NCI-H1417 (cell line): ENCODE data around the gene LIPI.
"Not testable (repeated sequence)": the region's sequence is repeated elsewhere in the genome, so short reads cannot be mapped to it uniquely, and the experiment has no call there.

Source experiments
- DNase-seq, 3 experiments: peaks; one replicate each; lab custom pipeline; 2025; lab: John Stamatoyannopoulos, UW

Gene LIPI

DNA sequence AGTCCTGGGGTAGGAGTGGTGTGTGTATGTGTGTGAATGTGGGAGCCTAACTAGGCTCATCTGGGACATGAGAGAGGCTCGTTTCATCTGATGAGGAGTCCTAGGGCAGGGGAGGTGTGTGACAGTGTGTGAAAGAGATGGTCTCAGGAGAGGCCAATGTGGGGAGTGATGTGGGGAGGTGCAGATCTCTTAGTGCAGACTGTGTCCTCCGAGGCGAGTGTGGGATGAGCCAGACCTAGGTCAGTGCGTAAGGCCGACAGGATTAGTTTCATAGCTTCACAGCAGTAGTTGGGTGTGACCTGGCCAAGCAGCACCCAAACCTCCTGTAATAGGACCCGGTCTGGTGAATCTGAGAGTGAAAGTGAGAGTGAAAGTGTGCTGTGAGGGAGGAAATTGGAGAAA lies 94.7 kb downstream of the LIPI start:
- DNase-seq, result no peak

- DNase-seq, result no peak
These were observed 95.1 kb downstream of the LIPI start for GRCh38 chr21:14115646-14116045.

DNA sequence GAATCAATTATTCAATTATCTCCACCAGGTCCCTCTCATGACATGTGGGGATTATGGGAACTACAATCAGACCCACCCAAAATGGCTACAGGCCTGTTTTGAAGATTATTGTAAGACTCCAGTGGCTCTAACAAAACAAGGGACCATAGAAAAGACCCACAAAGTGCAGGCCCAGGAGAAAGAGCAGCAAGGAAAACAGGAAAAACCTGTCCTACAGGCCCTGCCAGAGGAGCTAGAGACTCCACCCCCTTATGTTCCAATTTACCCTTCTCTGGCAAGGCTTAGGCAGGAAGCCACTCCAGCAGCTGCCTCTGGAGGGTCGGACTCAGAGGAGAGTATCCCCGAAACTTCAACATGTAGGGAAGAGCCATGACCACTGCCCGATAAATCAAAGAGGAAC lies 96.5 kb downstream of the LIPI start:
- DNase-seq, result peak in 2 of 3 experiments; percentile 37 to 72

GRCh38 chr21:14104564-14104963 lies 106.2 kb downstream of the LIPI start:
- DNase-seq, result not testable (repeated sequence)

DNA sequence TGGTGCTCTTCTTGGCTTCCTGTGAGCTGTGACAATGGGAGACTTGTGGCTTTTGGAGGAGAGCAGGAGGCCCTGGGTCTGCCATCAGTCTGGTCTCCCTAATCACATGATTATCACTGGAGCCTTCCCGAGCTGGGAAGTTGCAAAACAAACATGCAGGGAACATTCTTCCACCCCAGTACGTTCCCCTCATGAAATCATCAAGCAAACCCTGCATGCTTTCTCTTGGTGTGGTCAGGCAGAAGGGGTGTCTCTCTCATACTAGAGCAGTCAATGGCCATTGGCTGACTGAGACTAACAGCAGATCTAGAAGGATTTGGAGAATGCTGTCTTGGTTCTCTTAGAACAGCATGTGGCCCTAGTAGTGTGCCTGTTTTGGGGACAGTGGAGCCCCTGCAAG lies 111.2 kb downstream of the LIPI start:
- no peak for DNase-seq

DNA sequence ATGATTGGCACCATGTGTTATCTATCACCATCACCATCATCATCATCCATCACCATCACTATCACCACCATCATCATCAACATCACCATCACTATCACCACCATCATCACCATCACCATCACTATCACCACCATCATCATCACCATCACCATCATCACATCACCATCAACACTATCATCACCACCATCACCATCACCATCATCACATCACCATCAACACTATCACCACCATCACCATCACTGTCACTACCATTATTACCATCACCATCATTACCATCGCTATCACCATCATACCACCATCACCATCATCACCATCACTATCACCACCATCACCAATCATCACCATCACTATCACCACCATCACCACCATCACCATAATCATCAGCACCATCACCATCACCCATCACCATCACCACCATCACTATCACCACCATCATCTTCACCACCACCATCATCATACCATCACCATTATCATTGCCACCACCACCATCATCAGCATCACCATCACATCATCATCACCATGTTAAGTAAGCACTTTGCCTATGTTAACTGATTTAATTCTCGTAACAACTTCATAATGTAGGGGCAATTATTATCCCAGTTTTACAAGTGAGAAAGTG lies 112.8 kb downstream of the LIPI start:
- DNase-seq, result no peak

DNA sequence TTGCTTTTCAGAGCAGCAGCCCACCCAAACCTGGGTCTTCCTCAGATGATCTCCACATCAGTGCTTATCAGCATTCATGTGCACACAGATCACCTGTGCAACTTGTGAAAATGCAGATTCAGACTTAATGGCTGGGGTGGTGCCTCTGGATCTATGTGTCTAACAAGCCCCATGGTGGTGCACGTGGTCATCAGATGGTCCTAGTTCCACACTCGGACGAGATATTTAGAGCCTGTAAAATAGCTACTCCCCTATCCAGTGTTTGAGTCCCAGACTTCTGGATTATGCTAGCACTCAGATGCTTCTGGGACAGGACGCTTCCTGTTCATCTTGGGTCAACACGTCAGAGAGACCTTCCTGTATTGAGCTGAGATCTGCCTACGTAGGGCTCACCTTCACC lies 114.2 kb downstream of the LIPI start:
- DNase-seq, result no peak

GRCh38 chr21:14096172-14096571 lies 114.6 kb downstream of the LIPI start:
- DNase-seq, result no peak

- DNase-seq, result no peak
These were observed 115.7 kb downstream of the LIPI start for GRCh38 chr21:14095056-14095455.

DNA sequence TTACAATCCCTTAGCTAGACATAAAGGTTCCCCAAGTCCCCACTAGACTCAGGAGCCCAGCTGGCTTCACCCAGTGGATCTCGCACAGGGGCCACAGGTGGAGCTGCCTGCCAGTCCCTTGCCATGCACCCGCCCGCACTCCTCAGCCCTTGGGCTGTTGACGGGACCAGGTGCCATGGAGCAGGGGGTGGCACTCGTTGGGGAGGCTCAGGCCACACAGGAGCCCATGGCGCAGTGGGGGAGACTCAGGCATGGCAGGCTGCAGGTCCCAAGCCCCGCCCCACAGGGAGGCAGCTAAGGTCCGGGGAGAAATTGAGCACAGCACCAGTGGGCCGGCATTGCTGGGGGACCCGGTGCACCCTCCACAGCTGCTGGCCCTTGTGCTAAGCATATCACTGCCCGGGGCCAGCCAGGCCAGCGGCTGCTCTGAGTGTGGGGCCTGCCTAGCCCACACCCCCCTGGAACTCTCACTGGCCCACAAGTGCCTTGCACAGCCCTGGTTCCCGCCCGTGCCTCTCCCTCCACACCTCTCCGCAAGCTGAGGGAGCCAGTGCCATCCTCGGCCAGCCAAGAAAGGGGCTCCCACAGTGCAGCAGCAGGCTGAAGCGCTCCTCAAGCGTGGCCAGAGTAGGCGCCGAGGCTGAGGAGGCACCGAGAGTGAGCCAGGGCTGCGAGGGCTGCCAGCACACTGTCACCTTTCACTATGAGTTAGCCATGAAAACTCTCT lies 117.8 kb downstream of the LIPI start:
- no peak for DNase-seq

DNA sequence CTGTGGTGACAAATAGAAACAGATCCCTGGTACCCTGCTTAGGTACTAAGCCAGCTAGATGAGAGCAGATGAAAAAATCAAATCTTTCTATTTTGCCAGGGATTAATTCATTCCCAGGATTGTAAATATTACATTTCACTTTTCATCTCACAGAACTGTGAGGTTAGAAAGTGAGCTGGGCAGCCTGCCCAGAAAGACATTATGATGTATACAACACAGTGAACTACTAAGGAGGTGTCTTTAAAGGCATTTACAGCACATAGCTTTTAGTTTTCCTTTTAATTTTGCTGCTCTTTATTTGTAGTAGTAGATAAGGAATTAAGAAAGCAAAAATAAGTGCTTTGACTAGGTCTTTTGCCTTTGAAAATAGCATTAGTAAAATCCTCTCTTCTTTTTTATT lies 120.6 kb downstream of the LIPI start:
- not testable (repeated sequence) for DNase-seq

DNA sequence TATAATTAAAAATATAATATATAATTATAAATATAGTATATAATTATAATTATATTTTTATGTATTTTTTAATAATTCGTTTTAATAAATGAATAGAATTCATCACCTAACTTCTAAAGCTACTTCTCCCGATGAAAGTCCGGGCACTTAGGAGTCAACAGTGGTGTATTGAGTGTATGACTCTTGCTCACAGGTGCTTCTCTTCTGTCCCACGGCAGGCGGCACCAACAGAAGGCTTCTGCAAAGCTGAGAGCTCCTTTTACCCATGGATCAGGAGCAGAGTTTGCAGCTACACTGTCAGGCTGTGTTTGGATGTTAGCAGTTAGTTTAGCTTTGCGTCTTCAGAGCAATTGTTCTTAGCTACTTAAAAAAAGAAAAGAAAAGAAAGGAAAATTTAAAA lies 122.4 kb downstream of the LIPI start:
- peak in 1 of 3 experiments; percentile 19 for DNase-seq

DNA sequence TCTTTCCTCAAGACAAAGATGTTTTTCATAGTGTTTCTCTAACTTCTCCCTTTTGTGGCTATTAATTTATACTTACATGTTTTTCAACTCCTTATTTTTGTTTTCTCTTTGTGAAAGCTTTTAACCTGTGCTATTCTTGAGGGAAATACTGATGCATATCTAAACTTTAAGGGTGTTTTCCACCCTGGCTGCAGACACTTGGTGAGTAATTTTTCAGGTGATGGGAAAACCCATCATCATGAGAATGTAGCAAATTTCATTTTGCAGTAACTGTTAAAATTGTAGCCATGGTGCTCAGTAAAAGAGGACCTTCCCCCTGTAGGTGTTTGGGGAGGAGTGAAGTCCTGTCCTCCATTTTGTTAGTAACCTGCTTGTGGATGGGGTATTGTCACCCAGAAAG lies 124.2 kb downstream of the LIPI start:
- no peak for DNase-seq

DNA sequence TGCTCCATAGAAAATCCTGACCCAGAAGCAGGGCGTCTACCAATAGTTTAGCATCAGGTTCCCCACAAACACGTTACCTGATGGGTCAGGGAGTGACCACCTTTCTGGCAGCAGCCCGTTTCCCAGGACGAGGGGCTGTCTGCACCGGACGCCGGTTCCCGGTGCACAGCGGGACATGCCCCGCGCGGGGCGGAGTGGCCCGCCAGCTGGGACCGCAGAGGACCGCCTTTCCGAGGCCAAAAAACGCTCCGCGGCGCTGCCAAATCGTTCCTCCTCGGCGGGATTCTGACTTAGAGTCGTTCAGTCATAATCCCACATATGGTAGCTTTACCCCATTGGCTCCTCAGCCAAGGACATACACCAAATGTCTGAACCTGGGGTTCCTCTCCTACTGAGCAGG lies 126.1 kb downstream of the LIPI start:
- no peak for DNase-seq

- no peak for DNase-seq
These were observed 126.7 kb downstream of the LIPI start for GRCh38 chr21:14084068-14084501.

DNA sequence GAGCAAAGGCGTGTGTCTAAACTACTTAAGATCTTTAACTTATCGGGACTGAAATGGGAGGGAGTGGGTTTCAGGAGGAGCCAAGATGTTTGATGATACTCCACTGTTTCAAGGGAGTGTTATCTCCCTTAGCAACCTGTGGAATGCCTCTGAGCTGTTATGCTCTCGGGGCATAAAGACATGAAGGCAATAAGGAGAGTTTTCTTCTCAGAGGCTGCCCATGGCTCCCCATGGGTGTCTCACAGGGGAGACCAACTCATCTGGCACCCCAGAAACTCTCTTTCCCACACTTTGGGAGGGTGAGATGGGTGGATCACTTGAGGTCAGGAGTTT lies 130.0 kb downstream of the LIPI start:
- DNase-seq, result no peak

DNA sequence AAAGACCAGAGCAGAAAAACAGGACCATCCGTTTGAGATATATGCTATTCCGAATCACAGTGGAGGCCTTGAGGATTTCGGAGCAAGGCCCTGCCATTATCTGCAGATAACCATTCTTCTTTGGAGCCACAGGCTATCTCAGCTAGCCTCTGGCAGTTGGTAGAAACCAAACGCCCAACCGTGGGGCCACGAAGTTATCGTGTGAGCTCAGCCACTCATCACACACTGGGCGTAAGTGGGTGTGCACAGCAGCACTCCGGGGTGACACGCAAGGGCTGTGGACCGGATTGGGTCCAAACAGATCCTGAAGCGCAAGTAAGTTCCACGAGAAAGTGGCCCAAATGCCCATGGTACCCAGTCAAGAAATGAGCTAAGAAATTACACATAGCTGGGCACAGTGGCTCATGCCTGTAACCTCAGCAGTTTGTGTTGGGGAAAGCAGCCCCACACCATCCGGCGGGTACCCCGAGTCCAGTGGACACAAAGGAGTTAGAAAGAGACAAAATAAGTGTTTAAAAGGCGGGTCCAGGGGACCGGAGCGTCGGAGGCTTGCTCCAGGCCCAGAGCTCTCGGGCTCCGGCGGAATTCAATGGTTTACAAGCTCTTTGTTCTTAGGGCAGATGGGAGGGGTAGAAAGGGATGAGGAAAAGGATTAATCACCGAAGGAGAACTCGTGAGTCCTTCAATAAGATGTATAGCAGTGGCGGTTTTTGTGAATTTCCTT lies 130.6 kb downstream of the LIPI start:
- DNase-seq, result no peak

- no peak for DNase-seq
These were observed 131.9 kb downstream of the LIPI start for GRCh38 chr21:14078746-14079375.

DNA sequence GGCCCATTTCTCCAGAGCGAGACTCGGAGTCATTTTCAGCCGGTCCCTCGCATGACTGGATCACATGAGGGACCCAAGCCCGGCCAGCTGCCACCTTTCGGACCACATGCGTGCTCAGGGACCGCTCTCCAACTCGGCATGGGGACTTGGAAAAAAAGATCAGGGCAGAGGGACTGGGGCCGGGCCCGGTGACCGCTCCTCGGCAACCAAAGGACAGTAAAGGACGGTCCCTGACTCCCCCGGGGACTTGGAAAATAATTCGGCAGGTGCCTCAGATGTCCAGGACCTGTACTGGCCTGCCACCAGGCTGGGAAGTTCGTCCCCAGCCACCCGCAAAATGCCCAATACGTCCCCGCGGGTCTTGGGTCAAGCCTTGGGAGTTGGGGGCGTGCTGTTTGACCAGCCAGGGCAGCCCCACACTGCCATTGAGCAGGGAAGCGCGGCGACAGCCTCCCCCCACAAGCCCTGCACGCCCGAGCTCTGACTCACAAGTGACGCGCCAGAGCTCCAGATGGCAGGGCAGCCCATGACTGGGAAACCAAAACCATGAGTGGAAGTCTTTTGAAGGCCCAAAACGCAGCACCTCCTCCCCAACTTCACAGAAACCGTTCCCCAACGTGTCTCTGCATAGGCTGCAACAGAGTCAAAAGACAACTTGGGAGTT lies 134.5 kb downstream of the LIPI start:
- no peak for DNase-seq

DNA sequence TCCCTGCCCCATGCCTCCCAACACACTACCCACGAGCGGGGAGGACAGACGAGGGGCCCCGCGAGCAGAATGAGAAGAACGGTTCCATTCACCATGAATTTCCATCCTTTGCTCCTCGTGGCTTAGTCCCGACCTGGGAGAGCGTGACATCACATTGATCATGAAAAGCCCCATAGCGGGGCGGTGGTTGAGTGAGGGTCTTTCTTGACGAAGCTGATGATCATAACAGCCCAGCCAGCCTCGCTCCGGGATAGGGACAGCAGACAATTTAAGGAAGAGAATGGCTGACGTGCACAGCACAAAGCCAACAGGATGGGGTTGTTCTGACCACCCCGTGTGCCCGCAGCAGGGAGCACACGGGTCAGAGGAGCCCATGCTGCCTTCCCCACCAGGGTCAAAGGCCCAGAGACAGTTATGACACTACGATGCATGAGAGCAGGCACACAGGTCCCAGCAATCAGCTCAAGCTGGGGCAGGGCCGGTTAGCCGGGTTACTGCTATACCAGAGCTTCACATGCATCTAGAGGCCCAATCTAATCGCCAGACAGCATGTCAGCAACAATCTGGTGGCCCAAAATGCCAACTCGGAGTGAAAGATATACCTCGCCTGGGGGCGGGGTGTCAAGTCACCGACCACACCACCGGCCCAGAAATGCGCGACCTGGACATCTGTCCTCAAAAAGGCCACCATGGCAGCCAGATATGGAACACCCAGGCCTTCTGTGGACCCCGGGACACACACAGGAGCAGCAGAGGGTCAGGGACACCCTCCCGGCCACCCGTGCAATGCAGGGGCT lies 135.2 kb downstream of the LIPI start:
- DNase-seq, result no peak

- no peak for DNase-seq
These were observed 136.6 kb downstream of the LIPI start for GRCh38 chr21:14074177-14074576.
